Endothelial cell of umbilical vein (primary cell): ENCODE data around the gene VMP1.

Experiments
- CTCF ChIP-seq, 2 donors: IDR thresholded peaks; 1 replicate in 1 of 2; 2 replicates in 1 of 2; pipeline ENCODE4 v1.5.1; 2011; ENCODE audit warnings: low read length in 2 of 2, mild to moderate bottlenecking in 2 of 2, moderate library complexity in 2 of 2, control low read depth in 1 of 2, inconsistent platforms in 1 of 2, low read depth in 1 of 2; ENCODE audit not compliant: insufficient read depth in 1 of 2; ENCODE audit errors: extremely low read depth in 1 of 2
- EZH2 ChIP-seq: IDR thresholded peaks from 2 replicates; pipeline ENCODE4 v1.6.1; 2012; ENCODE audit warnings: borderline replicate concordance, low read depth, mild to moderate bottlenecking, moderate library complexity, low read length, inconsistent platforms; ENCODE audit not compliant: severe bottlenecking
- FOS ChIP-seq: IDR thresholded peaks from 2 replicates; pipeline ENCODE4 v1.6.1; 2011; ENCODE audit warnings: mild to moderate bottlenecking, low read length, moderate library complexity, borderline replicate concordance; ENCODE audit not compliant: insufficient read depth
- GATA2 ChIP-seq: IDR thresholded peaks from 2 replicates; pipeline ENCODE4 v1.7.0; 2011; ENCODE audit warnings: low read depth, mild to moderate bottlenecking, moderate library complexity, mixed read lengths, low read length; ENCODE audit not compliant: insufficient read length, insufficient read depth
- JUN ChIP-seq: IDR thresholded peaks from 2 replicates; pipeline ENCODE4 v1.6.1; 2011; ENCODE audit warnings: borderline replicate concordance, low read depth; ENCODE audit not compliant: insufficient read length, insufficient read depth
- MAX ChIP-seq: IDR thresholded peaks from 2 replicates; pipeline ENCODE4 v1.6.1; 2011; ENCODE audit not compliant: insufficient read depth, insufficient read length
- POLR2A ChIP-seq: IDR thresholded peaks from 2 replicates; pipeline ENCODE4 v1.6.1; 2012; ENCODE audit warnings: low read depth, mild to moderate bottlenecking, control low read depth, low read length
- POLR2AphosphoS5 ChIP-seq: IDR thresholded peaks from 2 replicates; pipeline ENCODE4 v1.6.1; 2012; ENCODE audit warnings: low read depth, mild to moderate bottlenecking, control low read depth, low read length, moderate library complexity; ENCODE audit not compliant: insufficient read depth

- TF ChIP-seq POLR2A (no peak), JUN (no peak), EZH2 (no peak), GATA2 (no peak), CTCF (IDR thresholded peaks at IDR 0.05; ENCODE audit: extremely low read depth in 1 of 2, insufficient read depth in 1 of 2, low read depth in 1 of 2, low read length in 2 of 2) (no peak), POLR2AphosphoS5 (no peak), FOS (no peak), MAX (no peak)
These were observed 94.7 kb downstream of the VMP1 start for GRCh38 chr17:59802160-59802559.
